Adrenal gland (tissue), 5 donors: ENCODE results near the gene SLC15A3.

Source experiments
- CTCF ChIP-seq, 6 experiments: fragments of 450-650 bp in 4 of 6; fragments of 200-600 bp in 2 of 6; sonication (generic) in 1 of 6; IDR thresholded peaks; 1 replicate in 5 of 6; 2 replicates in 1 of 6; pipeline versions ENCODE4 v1.5.1 to v1.8.0; 2016 to 2021; ENCODE audit warnings: antibody characterized with exemption in 6 of 6, mild to moderate bottlenecking in 2 of 6, moderate library complexity in 1 of 6
- POLR2A ChIP-seq, 2 donors: fragments of 450-650 bp; IDR thresholded peaks; one replicate each; pipeline ENCODE4 v1.6.1; 2017; ENCODE audit warnings: antibody characterized with exemption in 2 of 2, mild to moderate bottlenecking in 2 of 2, moderate library complexity in 1 of 2
- donor health status: DM: no; HTN: no; CAD: no.

- TF ChIP-seq CTCF (IDR thresholded peaks at IDR 0.05) (no peak), POLR2A (IDR thresholded peaks at IDR 0.05) (no peak)
Measured at GRCh38 chr11:60927061-60927592, 24.8 kb downstream of the SLC15A3 start.
